Measurements from ENCODE around the gene CLEC1A.
"Not testable (repeated sequence)": the region's sequence is repeated elsewhere in the genome, so short reads cannot be mapped to it uniquely, and the experiment has no call there.

The CLEC1A gene

DNA sequence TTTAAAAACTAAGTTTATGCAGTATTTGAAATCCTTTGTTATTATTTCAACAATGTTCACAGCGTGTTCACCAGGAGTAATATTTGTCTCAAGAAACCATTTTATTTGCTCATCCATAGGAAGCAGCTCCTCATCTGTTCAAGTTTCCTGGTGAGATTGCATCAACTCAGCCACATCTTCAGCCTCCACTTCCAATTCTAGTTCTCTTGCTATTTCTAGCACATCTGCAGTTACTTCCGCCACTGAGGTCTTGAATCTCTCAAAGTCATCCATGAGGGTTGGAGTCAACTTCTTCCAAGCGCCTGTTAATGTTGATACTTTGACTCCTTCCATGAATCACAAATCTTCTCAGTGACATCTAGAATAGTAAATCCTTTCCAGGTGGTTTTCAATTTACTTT lies 50.3 kb downstream of the CLEC1A start:
- DNase-seq (ENCODE audit: low read depth in 2 of 2) = no peak

DNA sequence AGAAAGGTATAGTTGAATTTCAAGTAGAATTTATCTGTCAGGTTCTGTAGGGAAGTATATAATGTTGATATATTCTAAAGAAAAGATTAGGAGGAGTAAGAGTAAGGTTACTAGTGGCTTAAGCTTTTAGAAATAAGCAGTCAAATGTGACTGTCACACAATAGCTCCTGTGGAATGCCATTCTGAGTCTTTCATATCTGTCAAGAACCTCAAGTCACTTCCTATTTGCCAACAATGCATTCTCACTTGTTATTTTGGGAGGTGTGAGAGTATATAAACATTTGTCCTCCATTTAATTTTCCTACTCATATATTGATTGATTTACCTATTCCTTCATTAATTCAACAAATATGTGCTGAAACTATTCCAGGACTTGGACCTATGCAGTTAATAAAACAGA lies 56.6 kb downstream of the CLEC1A start:
- no peak for DNase-seq (ENCODE audit: low read depth in 2 of 2)

DNA sequence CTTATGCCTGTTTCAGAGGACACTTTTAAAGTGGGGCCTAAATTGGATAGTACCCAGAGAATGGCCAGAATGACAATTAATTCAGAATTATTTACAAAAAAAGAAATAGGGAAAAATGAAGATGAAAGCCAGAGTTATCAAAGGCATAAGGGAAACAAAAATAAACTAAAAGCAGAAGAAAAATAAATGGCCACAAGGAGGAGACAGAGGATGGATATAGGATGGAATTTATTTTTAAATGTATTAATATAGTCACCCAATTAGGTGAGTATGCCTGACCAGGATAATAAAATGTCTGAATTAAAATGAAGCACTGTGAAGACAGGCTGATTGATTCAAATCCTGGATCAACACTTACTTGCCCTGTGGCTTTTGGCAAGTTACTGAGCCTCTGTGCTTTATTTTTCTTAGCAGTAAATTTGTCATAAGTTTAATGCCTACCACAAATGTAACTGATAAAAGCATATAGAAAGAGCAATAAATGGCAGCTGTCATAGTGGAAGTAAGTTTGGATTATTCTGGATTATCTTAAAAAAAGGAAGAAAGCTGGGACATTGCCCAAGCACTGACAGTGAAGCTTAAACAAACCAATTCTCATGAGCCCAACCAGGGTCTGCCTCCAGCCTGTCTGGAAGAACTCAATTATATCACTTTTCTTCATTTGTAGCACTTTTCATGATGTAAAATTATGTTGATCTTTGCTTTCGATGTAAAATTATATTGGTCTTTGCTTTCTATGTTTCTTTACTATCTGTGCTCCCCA lies 64.8 kb downstream of the CLEC1A start:
- DNase-seq (ENCODE audit: low read depth in 2 of 2) = no peak

DNA sequence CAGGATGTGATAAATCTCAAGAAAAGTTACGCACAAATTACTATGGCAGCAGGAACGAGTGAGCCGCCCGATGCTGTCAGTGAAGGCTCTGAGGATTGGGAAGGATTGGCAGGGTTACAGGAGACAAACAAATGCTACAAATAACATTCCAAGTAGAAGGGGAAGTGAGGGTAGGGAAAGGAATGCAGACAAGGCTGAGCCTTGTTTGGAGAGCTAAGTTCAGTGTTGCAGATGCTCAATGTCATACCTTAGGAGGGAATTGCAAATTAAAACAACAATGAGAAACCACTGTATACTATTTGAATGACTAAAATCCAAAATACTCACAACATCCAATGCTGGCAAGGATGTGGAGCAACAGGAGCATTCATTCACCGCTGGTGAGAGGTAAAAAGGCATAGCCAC lies 67.0 kb downstream of the CLEC1A start:
- peak; percentile 55 to 58 for DNase-seq (ENCODE audit: low read depth in 2 of 2)

DNA sequence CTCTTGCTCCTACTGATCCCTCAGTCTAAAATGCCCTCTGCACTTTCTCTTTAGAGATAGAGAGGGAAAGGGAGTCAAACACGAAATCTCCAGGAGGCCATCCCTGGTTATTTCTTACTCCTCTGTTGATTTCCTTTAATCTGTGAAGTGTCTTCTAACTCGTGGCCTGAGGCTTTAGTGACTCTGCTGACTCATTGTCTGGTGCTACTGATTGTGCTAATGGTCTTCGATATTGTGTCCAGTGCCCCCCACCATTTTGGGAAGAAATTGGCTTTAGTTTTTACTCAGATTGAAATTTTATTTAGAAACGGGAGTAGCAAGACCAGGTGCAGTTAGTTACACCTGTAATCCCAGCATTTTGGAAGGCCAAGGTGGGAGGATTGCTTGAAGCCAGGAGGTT lies 67.5 kb downstream of the CLEC1A start:
- DNase-seq (ENCODE audit: low read depth in 2 of 2) = no peak

DNA sequence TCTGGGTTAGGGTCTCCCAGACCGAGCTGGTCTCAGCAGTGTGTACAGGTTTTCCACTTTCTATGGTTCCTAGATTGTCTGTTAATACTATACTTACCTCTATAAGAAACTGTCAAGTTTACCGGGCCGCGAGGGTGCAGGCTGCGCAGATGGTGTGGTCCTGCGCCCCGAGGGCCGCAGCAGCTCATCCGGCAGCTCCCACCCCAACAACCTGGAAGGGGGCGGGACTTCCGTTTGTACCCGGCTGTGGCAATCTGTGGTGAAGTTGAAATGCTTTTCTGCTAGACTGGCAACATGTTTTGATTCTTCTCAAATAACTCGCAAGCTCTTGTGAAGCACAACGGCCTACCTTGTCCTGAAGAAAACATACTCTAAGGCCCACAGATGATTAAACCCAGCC lies 68.3 kb downstream of the CLEC1A start, which contains the start of gene CLEC9A:
Gene CLEC9A (plus strand): TSS at position 237 of the 400 bp plus-strand sequence. CDS start 22,006 bp downstream, outside the sequence.
- DNase-seq (ENCODE audit: low read depth in 2 of 2) = no peak

DNA sequence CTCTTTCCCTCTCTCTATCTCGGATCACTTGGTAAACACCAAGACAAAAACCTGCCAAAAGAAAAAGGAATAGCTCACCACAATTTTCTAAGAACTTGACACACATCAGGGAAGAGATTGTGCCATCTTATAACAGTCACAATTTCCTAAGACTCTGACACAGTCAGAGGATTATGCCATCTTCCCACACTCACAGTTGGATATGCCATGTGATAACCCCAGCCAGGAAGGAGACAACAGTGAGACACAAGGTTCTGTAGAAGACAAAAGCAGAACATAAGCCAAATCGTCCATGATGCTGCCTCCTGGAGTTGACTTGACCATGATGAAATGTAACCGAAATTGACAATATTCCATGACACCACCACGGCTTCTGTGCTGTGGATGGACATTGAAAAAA lies 71.1 kb downstream of the CLEC1A start:
- DNase-seq (ENCODE audit: low read depth in 2 of 2) = no peak

DNA sequence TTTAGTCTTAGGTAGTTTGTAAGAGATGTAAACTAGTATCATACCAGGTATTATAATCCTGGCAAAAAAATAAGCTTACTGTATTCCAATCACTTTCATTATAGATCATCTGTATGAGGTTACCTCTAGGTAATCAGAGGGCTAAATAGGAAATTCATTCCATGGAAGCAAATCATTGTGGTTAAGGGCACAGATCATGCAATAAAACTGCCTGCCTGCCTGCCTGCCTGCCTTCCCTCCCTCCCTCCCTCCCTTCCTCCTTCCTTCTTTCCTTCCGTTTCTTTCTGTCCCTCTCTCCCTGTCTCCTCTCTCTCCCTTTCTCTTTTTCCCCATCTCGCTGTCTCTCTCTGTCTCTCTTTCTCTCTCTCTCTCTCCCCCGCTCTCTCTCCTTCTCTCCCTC lies 71.5 kb downstream of the CLEC1A start:
- no peak for DNase-seq (ENCODE audit: low read depth in 2 of 2)

DNA sequence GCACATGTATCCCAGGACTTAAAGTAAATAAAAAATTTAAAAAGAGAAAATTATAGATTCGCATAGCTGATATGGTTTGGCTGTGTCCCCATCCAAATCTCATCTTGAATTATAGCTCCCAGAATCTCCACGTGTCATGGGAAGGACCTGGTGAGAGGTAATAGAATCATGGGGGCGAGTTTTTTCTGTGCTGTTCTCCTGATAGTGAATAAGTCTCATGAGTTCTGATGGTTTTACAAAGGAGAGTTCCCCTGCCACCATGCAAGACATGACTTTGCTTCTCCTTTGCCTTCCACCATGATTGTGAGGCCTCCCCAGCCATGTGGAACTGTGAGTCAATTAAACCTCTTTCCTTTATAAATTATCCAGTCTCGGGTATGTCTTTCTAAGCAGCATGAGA lies 72.1 kb downstream of the CLEC1A start:
- not testable (repeated sequence) for DNase-seq (ENCODE audit: low read depth in 2 of 2)

DNA sequence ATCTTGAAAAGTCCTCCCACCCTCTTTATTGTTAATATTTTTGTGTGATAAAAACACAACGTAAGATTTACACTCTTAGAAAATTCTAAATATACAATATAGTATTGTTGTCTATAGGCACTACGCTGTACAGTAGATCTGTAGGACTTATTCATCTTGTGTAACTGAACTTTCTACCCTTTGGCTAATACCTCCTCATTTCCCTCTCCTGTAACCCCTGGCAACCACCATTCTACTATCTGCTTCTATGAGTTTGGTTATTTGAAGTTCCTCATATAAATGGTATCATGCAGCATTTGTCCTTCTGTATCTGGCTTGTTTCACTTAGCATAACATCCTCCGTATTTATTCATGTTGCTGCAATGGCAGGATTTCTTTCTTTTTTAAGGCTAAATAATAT lies 73.5 kb downstream of the CLEC1A start:
- no peak for DNase-seq (ENCODE audit: low read depth in 2 of 2)

DNA sequence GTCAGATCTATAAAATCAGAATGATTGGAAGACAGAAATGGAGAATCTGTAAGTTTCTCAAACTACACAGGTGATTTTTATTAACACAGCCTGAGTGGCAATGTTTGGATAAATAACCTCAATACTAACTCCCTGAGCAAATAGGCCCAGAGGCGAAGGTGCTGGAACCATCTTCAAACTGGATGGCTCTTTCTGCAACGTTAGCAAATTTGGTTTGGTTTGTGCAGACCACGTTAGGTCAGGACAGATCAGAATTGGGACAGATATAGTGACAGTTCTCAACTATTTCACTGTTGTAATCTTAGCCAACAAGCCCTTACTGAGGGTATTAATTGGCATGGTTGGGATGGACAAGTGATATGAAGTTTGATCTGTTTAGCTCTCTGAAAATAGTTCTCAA lies 77.4 kb downstream of the CLEC1A start:
- DNase-seq (ENCODE audit: low read depth in 2 of 2) = no peak

Data from fibroblast of skin of left biceps (primary cell).